Inferior parietal cortex (tissue), 1 donor: ENCODE data around the gene TBL1XR1.
"Not testable (repeated sequence)": the region's sequence is repeated elsewhere in the genome, so short reads cannot be mapped to it uniquely, and the experiment has no call there.

Source experiments
- DNase-seq: peaks from one replicate; pipeline ENCODE4 v3.0.0-alpha.2; 2016; ENCODE audit errors: extremely low spot score

Gene TBL1XR1

GRCh38 chr3:177026505-177027277, 170.6 kb downstream of the TBL1XR1 start:
- no peak for DNase-seq

GRCh38 chr3:177015881-177016280, 181.4 kb downstream of the TBL1XR1 start:
- DNase-seq, result no peak

- no peak for DNase-seq
Observed at GRCh38 chr3:177013681-177014280, 183.5 kb downstream of the TBL1XR1 start.

- DNase-seq, result no peak
Observed at GRCh38 chr3:177005718-177006405, 191.4 kb downstream of the TBL1XR1 start.

- DNase-seq, result not testable (repeated sequence)
Observed at GRCh38 chr3:177000159-177000558, 197.1 kb downstream of the TBL1XR1 start.

GRCh38 chr3:176995946-176996345, 201.3 kb downstream of the TBL1XR1 start:
- no peak for DNase-seq

- no peak for DNase-seq
Observed at GRCh38 chr3:176994891-176995781, 202.1 kb downstream of the TBL1XR1 start.

- no peak for DNase-seq
Observed at GRCh38 chr3:176994393-176994792, 202.9 kb downstream of the TBL1XR1 start.

- no peak for DNase-seq
Observed at GRCh38 chr3:176992978-176993377, 204.3 kb downstream of the TBL1XR1 start.

GRCh38 chr3:176992565-176992964, 204.7 kb downstream of the TBL1XR1 start:
- no peak for DNase-seq

- DNase-seq, result no peak
Observed at GRCh38 chr3:176988795-176989194, 208.5 kb downstream of the TBL1XR1 start.

- DNase-seq, result no peak
Observed at GRCh38 chr3:176987901-176988650, 209.2 kb downstream of the TBL1XR1 start.

- no peak for DNase-seq
Observed at GRCh38 chr3:176978441-176978840, 218.8 kb downstream of the TBL1XR1 start.

GRCh38 chr3:176977331-176977730, 220.0 kb downstream of the TBL1XR1 start:
- no peak for DNase-seq

GRCh38 chr3:176976586-176976985, 220.7 kb downstream of the TBL1XR1 start:
- no peak for DNase-seq

- no peak for DNase-seq
Observed at GRCh38 chr3:176974279-176974678, 223.0 kb downstream of the TBL1XR1 start.

- DNase-seq, result no peak
Observed at GRCh38 chr3:176971613-176972174, 225.6 kb downstream of the TBL1XR1 start.

GRCh38 chr3:176970770-176971169, 226.5 kb downstream of the TBL1XR1 start:
- no peak for DNase-seq

GRCh38 chr3:176969506-176969905, 227.8 kb downstream of the TBL1XR1 start:
- no peak for DNase-seq
